Skin of body (tissue), 2 donors: ENCODE data around the gene MARK4. TPM values are rescaled to one million over a fixed set of nuclear protein-coding genes. Genes with fewer than 3 reads are reported as not detected.

Experiments used
- DNase-seq: peaks from one replicate; lab custom pipeline; 2025; lab: John Stamatoyannopoulos, UW
- total RNA-seq: library from RNA; depleted of rRNA; stranded (reverse); fragments of >200 nt; gene quantifications from one replicate; pipeline ENCODE4 v1.2.3, GENCODE V29; 2014

The MARK4 gene
- total RNA-seq, 1 donor from 2014 or later = 23.6 TPM

GRCh38 chr19:45354241-45354842 is 103.3 kb downstream of the MARK4 start:
- no peak for DNase-seq

Other genes with a start within 250 kb of the MARK4 start
- 7.1 TPM for gene RELB, start 249.8 kb upstream of the MARK4 start, total RNA-seq
- gene CLASRP, start 212.2 kb upstream of the MARK4 start, total RNA-seq = 20.3 TPM
- gene ZNF296, start 174.8 kb upstream of the MARK4 start, total RNA-seq = 0.39 TPM
- 10.0 TPM for gene GEMIN7, start 172.0 kb upstream of the MARK4 start, total RNA-seq
- 15.7 TPM for gene PPP1R37, start 158.1 kb upstream of the MARK4 start, total RNA-seq
- gene NKPD1, start 90.3 kb upstream of the MARK4 start, total RNA-seq = 4.2 TPM
- gene TRAPPC6A, start 73.0 kb upstream of the MARK4 start, total RNA-seq = 13.3 TPM
- 3.1 TPM for gene BLOC1S3, start 72.5 kb upstream of the MARK4 start, total RNA-seq
- gene EXOC3L2, start 5.9 kb upstream of the MARK4 start, total RNA-seq = 0.89 TPM
- 426 TPM for gene CKM, start 71.6 kb downstream of the MARK4 start, total RNA-seq
- 26.0 TPM for gene KLC3, start 89.5 kb downstream of the MARK4 start, total RNA-seq
- gene ERCC2, start 119.3 kb downstream of the MARK4 start, total RNA-seq = 5.7 TPM
- gene PPP1R13L, start 153.8 kb downstream of the MARK4 start, total RNA-seq = 29.0 TPM
- 2.7 TPM for gene POLR1G, start 155.4 kb downstream of the MARK4 start, total RNA-seq
- 60.3 TPM for gene ERCC1, start 172.6 kb downstream of the MARK4 start, total RNA-seq
- 21.2 TPM for gene FOSB, start 216.7 kb downstream of the MARK4 start, total RNA-seq
- gene RTN2, start 245.8 kb downstream of the MARK4 start, total RNA-seq = 8.1 TPM
- 1.7 TPM for gene PPM1N, start 247.2 kb downstream of the MARK4 start, total RNA-seq